MM.1S (cell line): Measurements from ENCODE around the gene HDDC3.

Experiments used
- DNase-seq: peaks from one replicate; pipeline ENCODE4 v3.0.0-alpha.2; 2015
- H2AFZ ChIP-seq: fragments of 300-600 bp; sonication (generic); 2 replicates; pipeline ENCODE4 v1.6.0; 2016; ENCODE audit warnings: antibody characterized with exemption, low read length
- H3F3A ChIP-seq: fragments of 300-600 bp; sonication (generic); 2 replicates; pipeline ENCODE4 v1.6.1; 2016; ENCODE audit warnings: mild to moderate bottlenecking, antibody characterized with exemption, low read length, moderate library complexity, mixed read lengths; ENCODE audit not compliant: insufficient read depth
- H3K27ac ChIP-seq: fragments of 300-600 bp; sonication (generic); 2 replicates; pipeline ENCODE4 v1.5.1; 2016; ENCODE audit warnings: mild to moderate bottlenecking, low read length
- H3K27me3 ChIP-seq: fragments of 300-600 bp; sonication (generic); replicated peaks from 2 replicates; pipeline ENCODE4 v1.6.0; 2016; ENCODE audit warnings: low read length; ENCODE audit not compliant: insufficient read depth
- H3K36me3 ChIP-seq: fragments of 300-600 bp; sonication (generic); replicated peaks from 2 replicates; pipeline ENCODE4 v1.6.1; 2016; ENCODE audit warnings: mild to moderate bottlenecking, low read length, mixed read lengths; ENCODE audit not compliant: insufficient read depth
- H3K4me1 ChIP-seq: fragments of 300-600 bp; sonication (generic); 2 replicates; pipeline ENCODE4 v1.6.1; 2016; ENCODE audit warnings: low read length, mixed read lengths
- H3K4me2 ChIP-seq: fragments of 300-600 bp; sonication (generic); 2 replicates; pipeline ENCODE4 v1.6.0; 2016; ENCODE audit warnings: low read depth, low read length
- H3K4me3 ChIP-seq: fragments of 300-600 bp; sonication (generic); 2 replicates; pipeline ENCODE4 v1.5.1; 2016; ENCODE audit warnings: low read length, mixed read lengths
- H3K79me2 ChIP-seq: fragments of 300-600 bp; sonication (generic); 2 replicates; pipeline ENCODE4 v1.6.1; 2016; ENCODE audit warnings: mixed run types, low read length, mixed read lengths
- H3K9ac ChIP-seq: fragments of 300-600 bp; sonication (generic); 2 replicates; pipeline ENCODE4 v1.6.1; 2016; ENCODE audit warnings: low read length, mixed read lengths
- H3K9me2 ChIP-seq: fragments of 300-600 bp; sonication (generic); replicated peaks from 2 replicates; pipeline ENCODE4 v1.6.1; 2016; ENCODE audit warnings: mild to moderate bottlenecking, low read length, mixed read lengths; ENCODE audit not compliant: insufficient read depth
- H3K9me3 ChIP-seq: fragments of 300-600 bp; sonication (generic); replicated peaks from 2 replicates; pipeline ENCODE4 v1.6.1; 2016; ENCODE audit warnings: mild to moderate bottlenecking, low read length, mixed read lengths; ENCODE audit not compliant: insufficient read depth
- H4K20me1 ChIP-seq: fragments of 300-600 bp; sonication (generic); 2 replicates; pipeline ENCODE4 v1.6.1; 2016; ENCODE audit warnings: mild to moderate bottlenecking, low read length, moderate library complexity, mixed read lengths; ENCODE audit not compliant: insufficient read depth
- CTCF ChIP-seq: fragments of 300-600 bp; sonication (generic); IDR thresholded peaks from 2 replicates; pipeline ENCODE4 v1.5.1; 2016; ENCODE audit warnings: antibody characterized with exemption, low read length, mixed read lengths
- EZH2 ChIP-seq: fragments of 300-600 bp; sonication (generic); optimal IDR thresholded peaks from 2 replicates; pipeline ENCODE3; 2017; ENCODE audit warnings: low read depth, mild to moderate bottlenecking, antibody characterized with exemption, low read length, mixed read lengths
- EZH2phosphoT487 ChIP-seq: fragments of 300-600 bp; sonication (generic); IDR thresholded peaks from 2 replicates; pipeline ENCODE4 v1.6.1; 2018; ENCODE audit warnings: antibody characterized with exemption, low read length

The HDDC3 gene

GRCh38 chr15:90885432-90886290 is 46.7 kb downstream of the HDDC3 start:
- no peaks in the 10 kb centered on the region; the same call in 1 of the 2 replicates for H3F3A ChIP-seq
- no peaks in the 10 kb centered on the region for H3K79me2 ChIP-seq
- no peaks in the 10 kb centered on the region for H3K9me2 ChIP-seq
- H3K27ac ChIP-seq = no peak overlapping the region
- no peaks in the 10 kb centered on the region for H3K9me3 ChIP-seq
- no peak overlapping the region for H3K9ac ChIP-seq
- H3K4me3 ChIP-seq = no peak overlapping the region
- no peak overlapping the region for H3K4me2 ChIP-seq
- TF ChIP-seq CTCF (peak; percentile 96), EZH2phosphoT487 (no peak)
- peaks cover 9% of the 10 kb centered on the region; the same call in 1 of the 2 replicates for H3K27me3 ChIP-seq
- no peak overlapping the region for H2AFZ ChIP-seq
- no peaks in the 10 kb centered on the region for H3K4me1 ChIP-seq
- no peaks in the 10 kb centered on the region for H4K20me1 ChIP-seq
- no peaks in the 10 kb centered on the region for H3K36me3 ChIP-seq
- peak; percentile 60 for DNase-seq

GRCh38 chr15:90884719-90885431 is 47.5 kb downstream of the HDDC3 start:
- no peaks in the 10 kb centered on the region for H3K9me2 ChIP-seq
- no peak overlapping the region for H2AFZ ChIP-seq
- no peaks in the 10 kb centered on the region for H3K36me3 ChIP-seq
- H3K9me3 ChIP-seq = no peaks in the 10 kb centered on the region
- no peak for DNase-seq
- peaks cover 7% of the 10 kb centered on the region; the same call in 1 of the 2 replicates for H3K27me3 ChIP-seq
- H4K20me1 ChIP-seq = no peaks in the 10 kb centered on the region
- H3K27ac ChIP-seq = no peak overlapping the region
- no peak overlapping the region for H3K4me2 ChIP-seq
- H3F3A ChIP-seq = no peaks in the 10 kb centered on the region; the same call in 1 of the 2 replicates
- H3K9ac ChIP-seq = no peak overlapping the region
- H3K4me1 ChIP-seq = no peaks in the 10 kb centered on the region
- H3K4me3 ChIP-seq = no peak overlapping the region
- H3K79me2 ChIP-seq = no peaks in the 10 kb centered on the region
- TF ChIP-seq EZH2 (no peak), CTCF (no peak), EZH2phosphoT487 (no peak)

GRCh38 chr15:90883976-90884718 is 48.2 kb downstream of the HDDC3 start, which contains the start of gene FES:
Gene FES, plus strand, starts transcription at chr15:90884504. Its CDS starts 542 bp downstream, at chr15:90885046.
- H3K9ac ChIP-seq = no peak within 1 kb of the TSS
- H3K4me1 ChIP-seq = no peaks in the 10 kb centered on the region
- no peak for DNase-seq
- H3F3A ChIP-seq = no peaks in the 10 kb centered on the region; the same call in 1 of the 2 replicates
- no peak within 1 kb of the TSS for H3K4me2 ChIP-seq
- H3K27me3 ChIP-seq = peaks cover 7% of the 10 kb centered on the region; the same call in 1 of the 2 replicates
- TF ChIP-seq CTCF (no peak), EZH2 (no peak), EZH2phosphoT487 (no peak)
- no peak within 1 kb of the TSS for H3K27ac ChIP-seq
- H3K36me3 ChIP-seq = no peaks in the 10 kb centered on the region
- no peaks in the 10 kb centered on the region for H3K9me2 ChIP-seq
- no peaks in the 10 kb centered on the region for H3K79me2 ChIP-seq
- H3K4me3 ChIP-seq = no peak within 1 kb of the TSS
- H4K20me1 ChIP-seq = no peaks in the 10 kb centered on the region
- H2AFZ ChIP-seq = no peak within 1 kb of the TSS
- H3K9me3 ChIP-seq = no peaks in the 10 kb centered on the region
